Astrocyte of the spinal cord (primary cell): ENCODE results near the gene CLASP2.

ENCODE experiments used
- DNase-seq: peaks from one replicate; pipeline ENCODE4 v3.0.0; 2011; ENCODE audit warnings: low read depth, low spot score
- H3K4me3 ChIP-seq: 2 replicates; pipeline ENCODE4 v1.5.1; 2011; ENCODE audit warnings: low read depth, mild to moderate bottlenecking, low read length, moderate library complexity
- in situ Hi-C: cut with HindIII; loops from 2 replicates; pipeline ENCODE4 v1.10.0; 2017; ENCODE audit warnings: low sequenced_read_pairs
- TF ChIP-seq, protein P1 (sequence below): IDR thresholded peaks from 2 replicates; pipeline ENCODE4 v1.5.1; 2012; ENCODE audit warnings: low read depth, mild to moderate bottlenecking, low read length, inconsistent platforms

CLASP2 gene

DNA sequence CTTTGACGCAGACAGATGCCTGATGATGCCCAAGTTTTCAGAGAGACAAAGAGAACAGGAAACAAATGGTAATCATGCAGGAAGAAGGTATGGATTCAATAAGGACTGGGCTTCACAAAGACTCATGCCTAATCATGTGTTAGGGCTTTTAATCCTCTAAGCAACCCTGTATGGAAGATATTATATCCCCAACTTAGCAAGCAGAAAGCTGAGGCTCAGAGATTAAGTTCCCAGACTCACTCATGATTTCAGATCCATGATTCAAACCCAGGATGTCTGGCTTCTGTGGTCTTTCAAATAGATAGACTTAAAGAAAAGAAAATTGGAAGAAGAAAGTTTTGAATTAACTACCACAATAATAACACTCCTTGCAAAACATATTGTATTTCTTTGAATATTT lies 4.1 kb upstream of the CLASP2 start:
- DNase-seq = peak; percentile 27
- H3K4me3 ChIP-seq = no peak overlapping the region
- TF ChIP-seq, protein P1, sequence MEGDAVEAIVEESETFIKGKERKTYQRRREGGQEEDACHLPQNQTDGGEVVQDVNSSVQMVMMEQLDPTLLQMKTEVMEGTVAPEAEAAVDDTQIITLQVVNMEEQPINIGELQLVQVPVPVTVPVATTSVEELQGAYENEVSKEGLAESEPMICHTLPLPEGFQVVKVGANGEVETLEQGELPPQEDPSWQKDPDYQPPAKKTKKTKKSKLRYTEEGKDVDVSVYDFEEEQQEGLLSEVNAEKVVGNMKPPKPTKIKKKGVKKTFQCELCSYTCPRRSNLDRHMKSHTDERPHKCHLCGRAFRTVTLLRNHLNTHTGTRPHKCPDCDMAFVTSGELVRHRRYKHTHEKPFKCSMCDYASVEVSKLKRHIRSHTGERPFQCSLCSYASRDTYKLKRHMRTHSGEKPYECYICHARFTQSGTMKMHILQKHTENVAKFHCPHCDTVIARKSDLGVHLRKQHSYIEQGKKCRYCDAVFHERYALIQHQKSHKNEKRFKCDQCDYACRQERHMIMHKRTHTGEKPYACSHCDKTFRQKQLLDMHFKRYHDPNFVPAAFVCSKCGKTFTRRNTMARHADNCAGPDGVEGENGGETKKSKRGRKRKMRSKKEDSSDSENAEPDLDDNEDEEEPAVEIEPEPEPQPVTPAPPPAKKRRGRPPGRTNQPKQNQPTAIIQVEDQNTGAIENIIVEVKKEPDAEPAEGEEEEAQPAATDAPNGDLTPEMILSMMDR = no peak
- in situ Hi-C loops = no loop called here

DNA sequence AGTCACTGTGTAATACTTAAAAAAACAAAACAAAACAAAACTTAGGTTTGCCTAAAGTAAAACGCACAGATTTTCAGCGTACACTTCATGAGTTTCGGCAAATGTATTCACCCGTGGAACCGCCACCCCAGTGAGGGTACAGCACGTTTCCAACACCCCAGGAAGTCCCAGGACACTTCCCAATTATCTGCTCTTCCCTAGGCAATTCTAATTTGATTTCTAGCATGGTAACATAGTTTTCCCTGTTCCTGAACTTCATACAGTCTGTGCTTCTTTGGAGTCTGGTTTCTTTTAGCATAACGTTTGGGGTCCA lies 497 bp upstream of the CLASP2 start:
- in situ Hi-C loops = no loop called here
- peak overlapping the region; percentile 77 for H3K4me3 ChIP-seq
- TF ChIP-seq, protein P1 = no peak
- no peak for DNase-seq

DNA sequence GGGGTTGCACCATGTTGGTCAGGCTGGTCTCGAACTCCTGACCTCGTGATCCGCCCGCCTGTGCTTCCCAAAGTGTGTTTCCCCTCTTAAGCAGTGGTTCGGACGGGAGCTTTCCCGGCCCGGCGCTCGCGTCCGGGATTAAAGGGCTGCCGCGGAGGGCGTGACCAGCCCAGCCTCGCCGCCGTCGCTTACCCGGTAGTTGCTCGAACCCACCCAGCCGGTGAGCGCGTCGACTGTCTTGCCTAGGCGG lies 513 bp downstream of the CLASP2 start:
- TF ChIP-seq, protein P1 = no peak
- peak overlapping the region; percentile 77 for H3K4me3 ChIP-seq
- in situ Hi-C loops = no loop called here
- peak; percentile 68 for DNase-seq

DNA sequence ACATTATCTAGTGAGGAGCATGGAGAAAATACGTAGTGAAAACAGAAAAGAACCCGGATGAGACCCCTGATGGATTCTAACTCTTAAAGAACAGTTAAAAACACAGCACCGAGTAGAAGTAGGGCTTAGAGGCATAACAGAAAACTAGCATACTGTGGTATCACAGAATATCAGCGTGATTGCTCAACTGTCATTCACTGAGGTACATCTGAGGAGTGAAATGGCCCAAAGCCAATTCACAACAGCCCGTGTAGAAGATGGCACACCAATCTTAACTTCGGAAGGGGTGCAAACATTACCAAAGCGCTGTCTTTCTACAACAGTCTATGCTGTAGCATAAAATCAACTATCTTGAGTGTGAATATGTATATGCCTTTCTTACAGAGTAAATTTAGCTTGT lies 1.8 kb downstream of the CLASP2 start:
- H3K4me3 ChIP-seq = no peak overlapping the region
- TF ChIP-seq, protein P1 = no peak
- in situ Hi-C loops = no loop called here
- peak; percentile 3 for DNase-seq

DNA sequence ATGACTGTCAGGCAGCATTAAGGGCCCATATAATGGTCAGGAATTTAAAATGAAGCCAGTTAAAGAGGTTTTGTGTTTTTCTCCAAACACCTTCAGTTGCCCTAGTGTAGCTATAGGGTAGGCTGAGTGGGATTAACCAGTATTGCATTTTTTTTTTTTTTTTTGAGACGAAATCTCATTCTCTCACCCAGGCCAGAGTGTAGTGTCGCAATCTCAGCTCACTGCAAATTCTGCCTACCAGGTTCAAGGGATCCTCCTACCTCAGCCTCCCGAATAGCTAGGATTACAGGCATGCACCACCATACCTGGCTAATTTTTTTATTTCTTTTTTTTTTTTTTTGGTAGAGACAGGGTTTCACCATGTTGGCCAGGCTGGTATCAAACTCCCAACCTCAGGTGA lies 7.0 kb downstream of the CLASP2 start:
- no peak overlapping the region for H3K4me3 ChIP-seq
- TF ChIP-seq, protein P1 = no peak
- DNase-seq = no peak
- in situ Hi-C loops = no loop called here

DNA sequence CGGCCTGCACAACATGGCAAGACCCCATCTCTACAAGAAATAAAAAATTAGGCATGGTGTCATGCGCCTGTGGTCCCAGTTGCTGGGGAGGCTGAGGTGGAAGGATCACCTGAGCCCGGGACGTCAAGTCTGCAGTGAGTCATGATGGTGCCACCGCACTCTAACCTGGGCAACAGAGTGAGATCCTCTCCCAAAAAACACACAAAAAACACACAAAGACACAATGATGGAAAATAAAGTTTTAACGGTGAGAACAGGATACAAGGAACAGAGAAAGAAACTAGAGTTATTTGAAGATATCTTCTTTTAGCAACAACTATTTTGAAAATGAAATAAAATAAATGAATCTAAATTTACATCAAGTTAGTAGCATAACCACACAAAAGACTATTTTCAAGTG lies 12.0 kb downstream of the CLASP2 start:
- in situ Hi-C loops = no loop called here
- H3K4me3 ChIP-seq = no peak overlapping the region
- TF ChIP-seq, protein P1 = no peak
- no peak for DNase-seq

DNA sequence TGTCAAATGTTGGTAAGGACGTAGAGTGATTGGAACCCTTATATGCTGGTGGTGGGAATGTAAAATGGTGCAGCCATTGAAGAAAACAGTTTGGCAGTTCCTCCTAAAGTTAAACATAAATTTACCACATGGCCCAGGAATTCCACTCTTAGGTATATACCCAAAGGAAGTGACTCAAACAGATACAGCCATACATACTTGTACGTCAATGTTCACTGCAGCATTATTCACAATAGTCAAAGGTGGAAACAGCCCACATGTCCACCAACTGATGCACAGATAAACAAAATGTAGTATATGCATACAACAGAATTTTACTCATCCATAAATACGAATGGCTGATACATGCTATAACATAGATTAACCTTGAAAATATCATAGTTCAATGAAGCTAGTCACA lies 13.2 kb downstream of the CLASP2 start:
- H3K4me3 ChIP-seq = no peak overlapping the region
- TF ChIP-seq, protein P1 = no peak
- in situ Hi-C loops = no loop called here
- no peak for DNase-seq
